NCI-H128 (cell line): Measurements from ENCODE around the gene LAMB1.
"Not testable (repeated sequence)": the region's sequence is repeated elsewhere in the genome, so short reads cannot be mapped to it uniquely, and the experiment has no call there.

ENCODE experiments used
- DNase-seq: peaks from one replicate; lab custom pipeline; 2025; ENCODE audit not compliant: unreplicated experiment; lab: John Stamatoyannopoulos, UW

LAMB1 gene

DNA sequence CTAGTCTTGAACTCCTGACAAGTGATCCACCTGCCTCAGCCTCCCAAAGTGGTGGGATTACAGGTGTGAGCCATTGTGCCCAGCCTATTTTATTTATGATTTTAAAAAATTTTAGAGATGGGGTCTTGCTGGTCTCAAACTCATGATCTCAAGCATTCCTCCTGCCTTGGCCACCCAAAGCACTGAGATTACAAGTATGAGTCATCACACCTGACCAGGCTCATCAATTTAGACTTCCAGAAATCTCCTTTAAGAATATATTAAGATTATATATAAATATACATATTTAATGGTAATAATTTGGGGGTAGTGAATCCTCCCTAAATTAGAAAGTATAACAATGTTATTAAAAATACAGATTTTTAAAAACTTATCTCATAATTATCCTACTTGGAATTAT, 29.1 kb downstream of the LAMB1 start:
- no peak for DNase-seq

DNA sequence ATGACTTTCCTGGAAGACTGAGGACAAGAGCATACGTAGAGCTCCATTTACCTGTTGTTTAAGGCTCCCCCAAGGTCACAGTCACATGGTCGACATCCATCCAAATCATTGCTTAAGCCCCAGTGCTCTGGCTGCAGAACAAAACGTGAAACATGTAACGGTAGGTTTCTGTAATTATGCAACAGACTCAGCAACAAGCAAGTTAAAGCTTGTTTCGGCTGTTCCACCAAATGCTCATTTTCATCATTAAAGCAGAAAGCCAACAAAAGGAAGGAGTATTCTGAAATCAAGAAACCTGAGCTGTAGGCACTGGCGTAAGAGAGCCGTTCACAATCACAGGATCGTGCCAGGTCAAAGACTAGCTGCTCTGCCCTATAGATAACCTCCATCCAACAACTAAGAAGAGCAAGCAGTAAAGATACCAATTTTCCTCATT, 30.0 kb downstream of the LAMB1 start:
- DNase-seq = no peak

DNA sequence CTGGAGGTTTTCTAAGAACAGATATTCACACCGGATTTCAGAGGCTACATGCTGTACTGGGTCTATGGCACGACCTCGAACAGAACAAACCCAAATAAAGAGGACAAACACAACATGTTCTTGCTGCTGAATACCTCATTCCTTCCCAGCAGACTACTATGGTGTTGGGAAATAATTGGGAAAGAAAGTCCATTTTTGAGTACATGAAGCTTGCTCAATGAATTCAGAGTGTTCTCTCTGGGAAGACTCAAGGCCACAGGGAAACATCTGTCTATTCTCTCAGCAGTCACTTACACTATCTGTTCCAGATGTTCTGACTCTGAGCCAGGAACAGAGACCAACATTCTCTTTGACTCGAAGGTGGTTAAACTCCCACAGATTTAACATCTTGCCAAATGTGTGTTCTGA, 30.9 kb downstream of the LAMB1 start:
- DNase-seq = no peak

DNA sequence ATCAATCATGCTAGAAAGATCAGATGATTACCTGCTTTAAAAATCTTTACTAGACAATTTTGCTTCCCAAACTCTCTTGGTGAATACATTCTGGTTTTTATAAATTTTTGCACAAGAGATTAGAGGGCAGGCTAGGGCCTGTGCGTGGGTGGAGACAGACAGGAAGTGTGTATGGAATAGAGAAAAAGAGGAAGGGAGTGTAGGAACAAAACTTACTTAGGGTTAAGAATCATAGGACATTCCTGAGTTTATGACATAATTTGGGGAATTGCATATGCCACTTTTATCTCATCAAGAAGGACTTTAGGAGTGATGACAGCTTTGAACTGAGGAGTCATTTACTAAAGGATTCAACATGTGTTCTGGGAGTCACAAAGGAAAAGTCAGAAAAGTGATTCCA, 31.3 kb downstream of the LAMB1 start:
- DNase-seq = no peak

DNA sequence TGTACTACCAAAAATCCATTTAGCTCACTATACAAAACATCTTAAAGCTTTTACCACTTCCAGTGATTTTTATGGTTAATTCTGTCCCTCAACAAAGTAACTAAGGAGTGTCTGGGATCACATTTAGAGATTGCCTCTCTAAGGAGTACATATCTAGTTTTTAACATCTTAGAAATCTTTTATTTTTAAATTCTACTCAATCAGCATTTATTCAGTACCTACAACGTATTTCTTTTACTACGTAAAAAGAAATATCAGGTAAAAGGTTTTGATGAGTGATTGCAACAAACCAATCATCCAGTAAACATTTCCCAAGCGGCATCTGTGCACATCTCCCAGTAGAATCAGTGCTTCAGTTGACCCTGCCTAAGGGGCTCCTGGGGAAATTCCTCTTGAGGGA, 31.9 kb downstream of the LAMB1 start:
- no peak for DNase-seq

DNA sequence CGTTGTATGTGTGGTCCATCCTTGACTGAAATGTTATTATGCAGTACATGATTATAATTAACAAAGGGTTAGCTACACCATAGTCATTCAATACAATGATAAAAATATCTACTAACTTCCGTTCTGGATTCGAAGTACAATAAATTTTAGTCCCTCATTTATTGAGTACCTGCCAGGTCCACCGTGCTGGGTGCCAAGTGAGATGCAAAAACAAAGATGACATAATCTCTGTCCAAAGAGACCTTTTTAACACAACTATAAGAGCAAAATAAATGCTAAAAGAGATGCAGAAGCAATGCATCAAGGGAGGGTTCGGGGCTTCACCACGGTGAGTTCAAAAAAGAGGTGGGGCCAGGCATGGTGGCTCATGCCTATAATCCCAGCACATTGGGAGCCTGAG, 33.1 kb downstream of the LAMB1 start:
- DNase-seq = no peak

DNA sequence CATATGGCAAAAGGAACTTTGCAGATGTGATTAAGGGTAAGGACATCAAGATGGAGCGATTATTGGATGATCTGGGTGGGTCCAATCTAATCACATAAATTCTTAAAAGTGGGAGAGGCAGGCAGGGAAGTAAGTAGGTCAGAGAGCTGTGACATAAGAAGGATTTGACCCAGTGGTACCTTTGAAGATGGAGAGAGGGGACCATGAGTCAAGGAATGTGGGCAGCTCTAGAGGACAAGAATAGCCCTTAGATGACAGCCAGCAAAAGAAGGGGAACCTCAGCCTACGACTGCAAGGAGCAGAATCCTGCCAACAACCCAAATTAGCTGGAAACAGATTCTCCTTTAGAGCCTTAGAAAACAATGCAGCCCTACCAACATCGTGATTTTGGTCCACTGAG, 34.5 kb downstream of the LAMB1 start:
- no peak for DNase-seq

DNA sequence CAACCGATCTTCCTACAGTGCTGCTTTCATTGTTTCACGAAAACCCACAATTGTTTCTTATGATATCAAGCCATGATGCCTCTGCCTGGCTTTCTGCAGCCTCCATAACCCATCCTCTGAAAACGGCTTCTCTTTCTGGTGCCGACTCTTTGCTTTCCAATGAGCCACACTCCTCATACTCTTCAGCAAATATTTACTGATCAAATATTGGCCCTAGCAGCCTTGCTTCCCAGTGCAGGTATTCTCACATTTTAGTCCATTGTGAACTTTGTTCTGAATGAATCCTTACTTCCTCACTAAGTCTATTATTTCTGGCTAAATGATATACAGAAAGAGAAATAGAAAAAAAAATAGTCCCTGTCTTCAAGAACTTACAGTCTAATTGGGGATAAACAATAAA, 35.5 kb downstream of the LAMB1 start:
- no peak for DNase-seq

DNA sequence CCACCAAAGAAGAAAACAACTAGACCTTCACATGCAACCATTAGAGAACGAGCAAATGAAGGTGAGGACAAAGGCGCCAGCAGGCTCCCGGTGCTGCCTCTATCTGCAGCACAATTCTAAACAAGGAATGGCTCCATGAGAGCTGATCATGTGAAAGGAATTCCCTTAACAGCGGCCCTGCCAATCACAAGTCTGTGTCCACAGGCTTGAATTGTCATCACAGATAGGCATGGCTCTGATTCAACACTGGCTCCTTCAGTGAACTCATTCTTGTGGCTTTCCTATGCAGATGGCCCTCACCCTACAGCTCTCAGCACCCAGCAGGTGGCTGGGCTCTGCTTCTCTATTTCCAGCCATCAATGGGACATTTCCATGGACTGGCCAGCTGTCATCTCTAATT, 36.2 kb downstream of the LAMB1 start:
- no peak for DNase-seq

DNA sequence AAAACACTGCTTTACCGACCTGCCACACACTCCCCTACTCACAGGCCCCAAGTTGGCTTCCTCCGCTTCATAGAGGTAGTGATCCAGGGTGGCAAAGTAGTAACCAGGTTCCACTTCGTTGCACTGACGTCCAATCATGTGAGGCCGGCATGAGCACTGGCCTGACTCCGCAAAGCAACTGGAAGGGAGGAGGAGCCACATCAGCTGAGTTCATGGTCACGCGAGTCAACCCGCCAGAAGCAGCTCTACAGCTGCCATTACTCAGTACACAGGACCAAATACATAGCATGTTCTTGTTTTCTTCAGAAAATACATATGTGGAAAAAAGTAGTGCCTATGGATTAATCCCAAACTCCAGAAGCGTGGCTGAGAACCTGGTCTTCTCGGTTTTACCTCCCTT, 38.5 kb downstream of the LAMB1 start:
- no peak for DNase-seq

DNA sequence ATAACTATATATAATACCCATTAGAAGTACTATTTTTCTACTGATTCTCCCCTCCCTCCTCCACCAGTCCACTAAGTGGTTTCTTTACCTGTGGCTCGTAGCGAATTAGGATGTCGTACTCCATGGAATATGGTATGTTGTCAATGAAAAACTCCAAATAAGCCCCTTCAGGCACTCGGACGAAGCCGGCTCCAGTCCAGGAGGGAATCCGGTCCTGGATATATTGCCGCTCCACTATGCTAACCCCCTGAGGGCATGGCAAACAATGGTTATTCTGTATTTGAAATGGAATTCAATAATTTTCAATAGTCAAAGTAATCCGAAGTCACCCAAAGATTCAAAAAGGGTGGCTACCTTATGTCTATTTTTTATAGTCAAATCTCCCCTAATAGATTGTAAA, 40.1 kb downstream of the LAMB1 start:
- DNase-seq = no peak

DNA sequence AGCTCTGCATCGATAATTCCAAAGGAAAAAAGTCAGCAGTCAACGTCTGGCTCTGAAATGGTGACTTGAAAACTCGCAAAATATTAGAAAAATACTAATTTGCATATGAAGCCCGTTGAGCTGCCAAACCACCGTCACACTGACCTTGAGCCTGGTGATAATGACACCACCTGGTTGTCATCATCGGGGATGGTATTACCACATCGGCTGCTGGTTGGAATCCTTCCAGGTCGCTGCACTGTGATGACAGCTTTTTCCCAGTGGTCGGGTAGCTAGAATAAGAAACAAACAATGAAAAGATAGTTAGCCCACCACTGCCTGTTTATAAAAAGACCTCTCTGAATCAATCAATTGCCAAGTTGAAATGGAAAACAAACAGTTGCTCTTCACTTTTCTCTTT, 41.6 kb downstream of the LAMB1 start:
- DNase-seq = no peak

DNA sequence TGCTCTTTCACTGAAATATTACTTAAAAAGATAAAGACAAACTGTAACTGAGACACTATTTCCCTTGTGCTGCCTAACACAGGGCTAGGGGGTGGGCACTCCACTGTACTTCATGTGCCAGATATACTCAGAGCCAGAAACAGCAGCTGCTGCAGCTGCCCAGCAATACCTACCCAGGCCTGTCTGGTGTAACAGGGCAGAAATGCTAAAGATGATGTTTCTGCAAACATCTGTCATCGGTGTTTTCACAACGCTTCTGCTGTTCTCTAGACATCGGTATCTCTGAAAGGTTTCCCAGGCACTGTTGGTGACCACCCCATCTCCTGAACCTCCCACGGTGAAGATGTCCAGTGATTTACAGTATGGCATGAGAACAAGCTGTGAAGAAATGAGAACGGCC, 42.7 kb downstream of the LAMB1 start:
- no peak for DNase-seq

DNA sequence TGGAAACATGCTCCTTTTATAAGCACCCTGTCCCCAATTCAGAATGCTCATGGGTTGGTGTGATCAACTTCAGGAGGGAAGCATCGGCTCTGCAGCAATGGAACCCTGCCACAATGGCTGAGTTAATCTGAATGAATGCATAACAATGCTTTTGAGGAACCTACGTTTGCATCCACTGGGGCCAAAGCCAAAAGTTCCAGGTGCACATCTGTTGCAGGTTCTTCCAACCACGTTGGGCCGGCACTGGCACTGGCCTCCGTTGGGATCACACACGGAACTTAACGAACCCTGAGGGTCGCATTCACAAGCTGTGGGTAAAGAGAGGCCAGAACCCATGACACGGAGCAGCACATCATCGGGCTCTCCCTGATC, 43.4 kb downstream of the LAMB1 start:
- DNase-seq = no peak

DNA sequence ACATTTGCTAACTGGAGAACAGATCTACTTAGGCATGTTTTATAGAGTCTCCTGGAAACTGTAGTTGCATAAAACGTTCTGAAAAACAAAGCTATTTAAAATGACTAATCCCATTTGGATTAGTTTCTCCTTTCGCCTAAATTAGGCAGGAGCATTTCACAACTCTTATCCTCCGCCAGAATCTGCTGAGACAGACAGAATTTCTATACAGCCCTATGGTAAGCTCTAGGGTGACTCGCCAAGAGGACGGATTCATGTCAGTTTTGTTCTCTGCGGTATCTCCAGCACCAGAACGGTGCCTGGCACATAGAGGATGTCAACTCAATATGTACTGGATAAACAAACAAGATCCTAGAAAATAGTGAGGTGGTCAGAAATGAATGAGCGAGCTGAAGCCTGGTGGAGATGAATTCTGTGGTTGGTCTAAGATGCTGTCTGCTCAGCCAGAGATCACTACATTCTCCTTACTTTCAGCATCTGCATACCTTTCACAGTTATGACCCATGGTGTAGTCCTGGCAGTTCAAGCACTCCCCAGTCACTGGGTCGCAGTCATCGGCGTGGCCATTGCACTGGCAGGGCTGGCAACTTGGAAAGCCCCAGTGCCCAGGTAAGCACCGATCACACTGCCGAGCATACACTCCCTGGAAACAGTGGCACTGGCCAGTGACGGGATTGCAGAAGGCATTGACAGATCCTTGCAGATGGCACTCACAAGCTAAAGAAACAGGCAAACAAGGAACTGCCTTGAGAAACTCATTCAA, 44.0 kb downstream of the LAMB1 start:
- DNase-seq = no peak

DNA sequence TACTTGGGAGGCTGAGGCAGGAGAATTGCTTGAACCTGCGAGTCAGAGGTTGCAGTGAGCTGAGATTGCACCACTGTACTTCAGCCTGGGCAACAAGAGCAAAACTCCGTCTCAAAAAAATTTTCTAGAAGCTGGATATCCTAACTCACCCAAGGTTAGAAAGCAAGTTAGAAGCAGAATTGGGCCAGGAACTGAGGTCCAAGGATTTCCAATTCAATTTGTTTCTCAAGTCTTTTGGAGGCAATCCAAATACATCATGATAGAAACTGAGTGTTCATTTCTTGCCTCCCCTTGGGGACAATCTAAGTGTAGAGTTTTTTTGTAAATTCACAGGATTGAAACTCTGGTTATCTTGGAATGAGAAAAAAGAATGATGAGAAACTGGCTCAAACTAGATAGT, 45.5 kb downstream of the LAMB1 start:
- DNase-seq = no peak

DNA sequence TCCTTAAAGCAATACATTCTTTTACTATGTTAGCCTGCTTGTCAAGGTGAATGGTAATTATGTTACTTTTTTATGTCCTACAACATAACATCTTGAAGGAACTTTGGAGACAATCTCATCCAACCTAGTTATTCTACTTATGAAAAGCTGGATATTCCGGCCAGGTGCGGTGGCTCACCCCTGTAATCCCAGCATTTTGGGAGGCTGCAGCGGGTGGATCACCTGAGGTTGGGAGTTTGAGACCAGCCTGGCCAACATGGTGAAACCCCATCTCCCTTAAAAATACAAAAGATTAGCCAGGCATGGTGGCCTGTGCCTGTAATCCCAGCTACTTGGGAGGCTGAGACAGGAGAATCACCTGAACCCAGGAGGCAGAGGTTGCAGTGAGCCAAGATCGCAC, 46.0 kb downstream of the LAMB1 start:
- DNase-seq = not testable (repeated sequence)

DNA sequence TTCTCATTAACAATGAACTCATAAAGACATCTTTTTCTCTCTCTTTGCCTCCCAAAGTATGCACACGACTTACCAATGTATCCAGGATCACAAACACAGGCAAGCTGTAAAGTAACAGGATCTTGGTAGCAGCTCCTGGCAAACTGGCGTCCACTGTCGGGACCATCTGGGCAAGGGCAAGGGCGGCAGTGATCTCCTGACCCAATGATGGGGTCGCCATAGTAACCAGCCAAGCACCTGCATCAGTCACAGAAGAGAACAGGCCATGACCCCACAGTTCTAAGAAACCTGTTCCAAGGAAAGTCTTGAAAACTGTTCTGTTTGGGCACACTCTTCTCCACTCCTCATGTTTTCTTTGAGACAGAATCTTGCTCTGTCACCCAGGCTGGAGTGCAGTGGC, 47.6 kb downstream of the LAMB1 start:
- no peak for DNase-seq

DNA sequence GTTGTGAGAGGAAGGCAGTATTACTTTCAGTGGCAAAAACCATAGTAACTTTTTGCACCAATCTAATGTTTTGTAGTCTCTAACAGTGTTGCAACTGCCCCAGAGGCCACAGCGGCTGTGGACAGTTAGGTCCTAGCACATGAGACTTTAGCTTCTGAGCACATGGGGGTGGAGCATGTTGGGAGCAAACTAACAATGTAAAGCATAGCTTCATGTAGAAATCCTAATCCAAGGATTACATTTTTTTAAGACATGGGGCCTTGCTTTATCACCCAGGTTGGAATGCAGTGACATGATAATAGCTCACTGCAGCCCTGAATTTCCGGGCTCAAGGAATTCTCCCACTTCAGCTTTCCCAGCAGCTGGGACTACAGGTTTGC, 49.0 kb downstream of the LAMB1 start:
- no peak for DNase-seq

DNA sequence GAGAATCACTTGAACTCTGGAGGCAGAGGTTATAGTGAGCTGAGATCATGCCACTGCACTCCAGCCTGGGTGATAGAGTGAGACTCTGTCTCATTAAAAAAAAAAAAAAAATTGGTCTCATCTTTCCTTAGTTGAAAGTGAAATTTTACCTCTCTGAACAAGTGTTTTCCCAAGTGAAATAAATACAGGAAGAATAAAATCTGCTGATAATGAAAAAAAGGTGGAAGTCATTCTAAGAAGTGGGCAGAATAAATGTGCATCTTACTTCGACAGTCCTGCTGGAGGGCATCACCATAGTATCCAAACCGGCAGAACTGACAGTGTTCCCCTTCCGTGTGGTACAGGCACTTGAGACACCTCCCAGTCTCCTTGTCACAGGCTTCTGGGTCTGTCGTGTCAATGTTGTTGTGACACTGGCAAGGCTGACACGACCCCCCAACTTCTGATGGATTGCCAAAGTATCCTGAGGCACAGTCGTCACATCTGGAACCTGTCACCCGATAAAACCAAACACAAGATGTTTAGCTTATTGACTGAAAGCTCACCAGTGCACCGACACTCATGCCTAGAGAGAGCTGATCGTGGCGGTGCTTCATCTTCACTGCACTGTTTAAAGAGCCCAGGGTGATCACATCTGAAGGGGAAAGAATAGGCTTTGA, 49.6 kb downstream of the LAMB1 start:
- no peak for DNase-seq

DNA sequence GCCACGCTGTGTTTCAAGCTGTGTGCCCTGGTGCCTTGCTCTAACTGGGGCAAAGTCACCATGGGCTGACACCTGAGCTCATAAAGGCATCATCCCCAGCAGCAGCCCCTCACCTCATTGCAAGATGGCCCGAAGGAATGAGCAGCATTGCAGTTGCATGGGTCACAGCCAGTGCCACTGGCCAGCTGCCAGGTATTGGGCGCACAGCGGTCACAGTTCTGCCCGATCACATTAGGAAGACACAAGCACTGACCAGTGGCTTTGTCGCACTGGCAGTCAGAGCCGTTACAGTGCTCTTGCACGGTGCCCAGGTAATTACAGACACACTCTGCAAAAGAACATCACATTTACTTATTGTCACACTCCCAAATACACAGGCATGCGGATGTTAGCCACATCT, 51.1 kb downstream of the LAMB1 start:
- no peak for DNase-seq

DNA sequence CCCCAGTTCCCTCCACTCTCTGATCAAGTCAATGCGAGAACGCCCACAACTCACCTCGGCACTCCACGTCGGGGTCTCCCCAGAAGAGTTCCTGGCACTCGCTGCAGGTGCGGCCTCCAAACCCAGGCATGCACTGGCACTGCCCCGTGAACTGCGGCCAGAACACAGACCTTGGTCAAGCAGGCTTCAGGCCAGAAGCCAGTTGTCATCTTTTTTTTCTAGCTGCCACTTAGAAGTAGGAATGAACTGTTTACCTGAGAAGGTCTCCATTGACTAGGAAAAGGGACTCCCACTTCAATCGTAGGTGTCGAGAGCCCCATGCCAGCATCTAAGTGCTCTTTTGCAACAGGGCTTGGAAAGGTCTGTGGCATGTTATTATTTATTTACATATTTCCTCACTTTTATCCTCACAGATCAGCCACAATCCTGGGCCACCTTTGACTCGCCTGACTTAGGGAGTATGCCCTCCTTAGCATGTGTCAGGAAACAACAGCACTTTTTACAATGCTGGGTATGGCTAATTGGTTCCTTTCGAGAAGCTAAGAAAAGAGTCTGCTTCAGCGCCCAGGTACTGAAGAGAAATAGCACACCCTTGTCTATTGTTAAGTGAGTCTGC, 51.7 kb downstream of the LAMB1 start:
- DNase-seq = no peak
